Measurements from ENCODE around the gene ABCC3. TPM values are rescaled to one million over a fixed set of nuclear protein-coding genes. Genes with fewer than 3 reads are reported as not detected.

The ABCC3 gene
- total RNA-seq, 1 donor from 2014 or later: 367 TPM

- DNase-seq (ENCODE audit: low spot score): peak; percentile 64
These were observed 50.1 kb downstream of the ABCC3 start for GRCh38 chr17:50684612-50685333.

GRCh38 chr17:50685334-50685665 lies 50.6 kb downstream of the ABCC3 start:
- no peak for DNase-seq (ENCODE audit: low spot score)

GRCh38 chr17:50685691-50686493 lies 51.2 kb downstream of the ABCC3 start:
- DNase-seq (ENCODE audit: low spot score): no peak

GRCh38 chr17:50686494-50687199 lies 52.0 kb downstream of the ABCC3 start:
- DNase-seq (ENCODE audit: low spot score): peak; percentile 88

GRCh38 chr17:50687200-50688066 lies 52.8 kb downstream of the ABCC3 start:
- no peak for DNase-seq (ENCODE audit: low spot score)

GRCh38 chr17:50688245-50688644 lies 53.6 kb downstream of the ABCC3 start:
- DNase-seq (ENCODE audit: low spot score): no peak

GRCh38 chr17:50689251-50689650 lies 54.6 kb downstream of the ABCC3 start:
- DNase-seq (ENCODE audit: low spot score): no peak

GRCh38 chr17:50689956-50690886 lies 55.5 kb downstream of the ABCC3 start:
- no peak for DNase-seq (ENCODE audit: low spot score)

GRCh38 chr17:50690887-50691549 lies 56.3 kb downstream of the ABCC3 start:
- no peak for DNase-seq (ENCODE audit: low spot score)

GRCh38 chr17:50691550-50692447 lies 57.1 kb downstream of the ABCC3 start:
- DNase-seq (ENCODE audit: low spot score): peak; percentile 69

- DNase-seq (ENCODE audit: low spot score): no peak
These were observed 57.9 kb downstream of the ABCC3 start for GRCh38 chr17:50692448-50693035.

- no peak for DNase-seq (ENCODE audit: low spot score)
These were observed 58.5 kb downstream of the ABCC3 start for GRCh38 chr17:50693036-50693682.

- DNase-seq (ENCODE audit: low spot score): no peak
These were observed 61.7 kb downstream of the ABCC3 start for GRCh38 chr17:50696365-50696879.

- no peak for DNase-seq (ENCODE audit: low spot score)
These were observed 62.4 kb downstream of the ABCC3 start for GRCh38 chr17:50697062-50697461.

GRCh38 chr17:50697663-50698272 lies 63.1 kb downstream of the ABCC3 start:
- no peak for DNase-seq (ENCODE audit: low spot score)

GRCh38 chr17:50699410-50699809 lies 64.7 kb downstream of the ABCC3 start:
- no peak for DNase-seq (ENCODE audit: low spot score)

GRCh38 chr17:50703162-50703561 lies 68.5 kb downstream of the ABCC3 start:
- DNase-seq (ENCODE audit: low spot score): no peak
